H1 (cell line): Measurements from ENCODE around the gene SF3B1. TPM values are rescaled to one million over a fixed set of nuclear protein-coding genes. Genes with fewer than 3 reads are reported as not detected.

Experiments
- EZH2 ChIP-seq: fragments of 200-600 bp; sonication (generic); IDR thresholded peaks from 2 replicates; pipeline ENCODE4 v1.7.1; 2012; ENCODE audit warnings: low read depth, mild to moderate bottlenecking, moderate library complexity, low read length, inconsistent platforms; ENCODE audit not compliant: severe bottlenecking
- FOSL1 ChIP-seq: IDR thresholded peaks from 2 replicates; pipeline ENCODE4 v1.6.1; 2011; ENCODE audit warnings: mild to moderate bottlenecking, low read depth, low read length, moderate library complexity; ENCODE audit not compliant: insufficient read depth
- GABPA ChIP-seq: IDR thresholded peaks from 2 replicates; pipeline ENCODE4 v1.6.1; 2011; ENCODE audit warnings: mild to moderate bottlenecking, low read length, moderate library complexity, borderline replicate concordance; ENCODE audit not compliant: insufficient read depth
- HDAC6 ChIP-seq: IDR thresholded peaks from one replicate; pipeline ENCODE4 v1.7.1; 2012; ENCODE audit warnings: low read depth, mild to moderate bottlenecking, inconsistent platforms, low read length, moderate library complexity
- JUND ChIP-seq: IDR thresholded peaks from 2 replicates; pipeline ENCODE4 v1.6.1; 2011; ENCODE audit warnings: mild to moderate bottlenecking, improper control_type of control experiment, low read length
- KDM1A ChIP-seq: fragments of 200-600, 300-600 bp; sonication (generic); IDR thresholded peaks from 2 replicates; pipeline ENCODE4 v1.7.1; 2016; ENCODE audit warnings: mild to moderate bottlenecking, low read length, borderline replicate concordance
- KDM4A ChIP-seq: IDR thresholded peaks from one replicate; pipeline ENCODE4 v1.7.1; 2012; ENCODE audit warnings: low read depth, mild to moderate bottlenecking, moderate library complexity, low read length, inconsistent platforms; ENCODE audit not compliant: severe bottlenecking
- KDM5A ChIP-seq: fragments of 200-600 bp; IDR thresholded peaks from 2 replicates; pipeline ENCODE4 v1.7.1; 2012; ENCODE audit warnings: mild to moderate bottlenecking, low read length, inconsistent platforms, mixed read lengths
- NRF1 ChIP-seq: IDR thresholded peaks from 2 replicates; pipeline ENCODE4 v1.6.1; 2011; ENCODE audit warnings: mild to moderate bottlenecking, low read depth, low read length, improper control_type of control experiment
- POLR2A ChIP-seq, 2 experiments: IDR thresholded peaks; 1 replicate in 1 of 2; 2 replicates in 1 of 2; pipeline ENCODE4 v1.6.1; 2011; ENCODE audit warnings: low read depth in 2 of 2, low read length in 2 of 2, mild to moderate bottlenecking in 2 of 2; ENCODE audit errors: control extremely low read depth in 1 of 2
- RBBP5 ChIP-seq: IDR thresholded peaks from 2 replicates; pipeline ENCODE4 v1.7.1; 2012; ENCODE audit warnings: low read depth, mild to moderate bottlenecking, inconsistent platforms, low read length, moderate library complexity, borderline replicate concordance
- RFX5 ChIP-seq: IDR thresholded peaks from 2 replicates; pipeline ENCODE4 v1.6.1; 2011; ENCODE audit warnings: low read depth, low read length, improper control_type of control experiment, borderline replicate concordance
- SIN3A ChIP-seq, 2 experiments: IDR thresholded peaks in 1 of 2; conservative IDR thresholded peaks in 1 of 2; 2 replicates each; pipeline ENCODE4 v1.6.1; 2011 to 2012; ENCODE audit warnings: low read length in 2 of 2, improper control_type of control experiment in 1 of 2, low read depth in 1 of 2, mild to moderate bottlenecking in 1 of 2
- SP2 ChIP-seq: IDR thresholded peaks from 2 replicates; pipeline ENCODE4 v1.6.1; 2012; ENCODE audit warnings: mild to moderate bottlenecking, low read length, inconsistent platforms
- SP4 ChIP-seq: IDR thresholded peaks from 2 replicates; pipeline ENCODE4 v1.6.1; 2012; ENCODE audit warnings: low read length, inconsistent platforms
- SRF ChIP-seq: IDR thresholded peaks from 2 replicates; pipeline ENCODE4 v1.6.1; 2011; ENCODE audit warnings: mild to moderate bottlenecking, low read depth, low read length, moderate library complexity
- TAF1 ChIP-seq: IDR thresholded peaks from 2 replicates; pipeline ENCODE4 v1.6.1; 2011; ENCODE audit warnings: mild to moderate bottlenecking, low read depth, low read length
- TBP ChIP-seq: IDR thresholded peaks from 2 replicates; pipeline ENCODE4 v1.6.1; 2011; ENCODE audit warnings: low read depth, low read length, improper control_type of control experiment
- YY1 ChIP-seq: IDR thresholded peaks from 2 replicates; pipeline ENCODE4 v1.6.1; 2011; ENCODE audit warnings: low read depth, mild to moderate bottlenecking, low read length
- ZNF274 ChIP-seq: IDR thresholded peaks from 2 replicates; pipeline ENCODE4 v1.7.0; 2012; ENCODE audit warnings: low read length, borderline replicate concordance; ENCODE audit errors: extremely low read depth
- polyA plus RNA-seq, 7 experiments: library from polyadenylated mRNA; depleted of rRNA in 3 of 7; stranded (reverse) in 5 of 7; unstranded in 2 of 7; fragments of >200 nt in 5 of 7; fragments of 200-250 nt in 2 of 7; gene quantifications; 1 replicate in 5 of 7; 2 replicates in 1 of 7; 4 replicates in 1 of 7; pipeline versions ENCODE4 v1.2.1 to v1.2.3, GENCODE V29; 2011 to 2013; ENCODE audit warnings: missing spikeins in 2 of 7, mixed read lengths in 2 of 7
- total RNA-seq: library from RNA; stranded (reverse); fragmentation: NEBNext Ultra II Directional; extraction: Animal tissue kit (Norgen Biotek cat#: 25700); gene quantifications from 2 replicates; pipeline ENCODE4 v1.2.1, GENCODE V29; 2021
- TF ChIP-seq, protein P1 (sequence below): IDR thresholded peaks from 2 replicates; pipeline ENCODE4 v1.6.1; 2012; ENCODE audit warnings: inconsistent platforms
- TF ChIP-seq, protein P2 (sequence below): IDR thresholded peaks from 2 replicates; pipeline ENCODE4 v1.6.1; 2011; ENCODE audit warnings: low read length, improper control_type of control experiment

SF3B1 gene
- total and polyA plus RNA-seq, 2 of the 8 experiments (the other 6 are each of a cell fraction or from before 2014, with no cell fraction given) = 320 to 403 TPM

DNA sequence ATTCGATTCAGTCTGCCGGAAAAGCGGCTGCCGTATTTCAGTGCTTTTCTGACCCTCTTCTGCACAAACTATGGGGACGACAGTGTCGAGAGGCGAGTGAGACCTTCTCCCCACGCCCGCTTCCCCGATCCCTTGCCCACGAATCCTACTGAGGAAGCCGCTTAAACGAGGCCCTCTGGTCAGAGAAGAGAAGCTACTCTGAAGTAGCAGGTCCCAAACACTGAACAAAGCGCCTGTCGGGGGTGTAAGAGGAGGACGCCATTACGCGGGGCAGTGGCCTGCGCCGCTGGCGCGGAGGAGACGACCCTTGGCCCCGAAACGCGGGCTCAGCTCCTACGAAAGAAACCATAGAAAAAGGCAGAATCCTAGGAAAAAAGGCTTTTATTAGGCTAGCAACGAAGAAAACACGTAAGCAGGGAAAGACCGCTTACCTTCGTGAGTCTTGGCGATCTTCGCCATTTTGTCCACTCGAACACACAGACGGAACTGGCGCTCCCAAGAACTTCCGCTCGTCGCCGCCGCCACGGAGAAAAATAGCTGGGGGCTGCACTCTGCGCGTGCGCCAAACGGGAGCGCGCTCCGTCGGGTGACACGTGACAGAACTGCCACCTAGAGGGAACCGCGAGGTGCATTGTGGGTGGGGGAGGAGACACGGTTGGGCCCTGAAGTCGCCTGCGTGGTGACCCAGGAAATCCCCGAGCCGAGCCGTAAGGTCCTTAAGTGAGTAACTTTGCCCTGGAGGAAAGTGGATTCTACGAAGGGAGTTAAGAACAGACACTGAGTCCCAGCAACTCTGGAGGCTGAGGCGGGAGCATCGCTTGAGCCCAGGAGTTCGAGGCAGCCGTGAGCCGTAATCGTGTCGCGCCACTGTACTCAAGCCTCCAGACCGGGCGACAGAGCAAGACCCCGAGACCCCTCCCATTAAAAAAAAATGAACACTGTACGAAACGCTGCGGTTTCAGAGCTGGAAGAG is at the start of gene SF3B1 (continued):
- TF ChIP-seq TAF1 (peak; percentile 99), RBBP5 (peak; percentile 98), SRF (no peak), KDM1A (no peak), FOSL1 (no peak), HDAC6 (no peak), NRF1 (peak; percentile 72), SP4 (peak; percentile 68; the same call in 1 of the 2 replicates), GABPA (peak; percentile 84; the same call in 1 of the 2 replicates), KDM4A (peak; percentile 62), ZNF274 (no peak), EZH2 (no peak), JUND (peak; percentile 22; the same call in 1 of the 2 replicates), SIN3A (conservative IDR thresholded peaks at IDR 0.05 in 1 of 2, IDR thresholded peaks at IDR 0.05 in 1 of 2; ENCODE audit: low read depth in 1 of 2, low read length in 2 of 2) (peak in 1 of 2 experiments; percentile 79; a peak in 2 of 4 replicates), SP2 (no peak), TBP (peak; percentile 91), RFX5 (no peak), KDM5A (peak; percentile 74), POLR2A (IDR thresholded peaks at IDR 0.05; ENCODE audit: control extremely low read depth in 1 of 2, low read depth in 2 of 2, low read length in 2 of 2) (peak; percentile 79 to 91), YY1 (peak; percentile 97)
- TF ChIP-seq, protein P1, sequence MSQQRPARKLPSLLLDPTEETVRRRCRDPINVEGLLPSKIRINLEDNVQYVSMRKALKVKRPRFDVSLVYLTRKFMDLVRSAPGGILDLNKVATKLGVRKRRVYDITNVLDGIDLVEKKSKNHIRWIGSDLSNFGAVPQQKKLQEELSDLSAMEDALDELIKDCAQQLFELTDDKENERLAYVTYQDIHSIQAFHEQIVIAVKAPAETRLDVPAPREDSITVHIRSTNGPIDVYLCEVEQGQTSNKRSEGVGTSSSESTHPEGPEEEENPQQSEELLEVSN = 0 out of 2 replicates have a peak, but pooled peaks have one; percentile 51
- TF ChIP-seq, protein P2, sequence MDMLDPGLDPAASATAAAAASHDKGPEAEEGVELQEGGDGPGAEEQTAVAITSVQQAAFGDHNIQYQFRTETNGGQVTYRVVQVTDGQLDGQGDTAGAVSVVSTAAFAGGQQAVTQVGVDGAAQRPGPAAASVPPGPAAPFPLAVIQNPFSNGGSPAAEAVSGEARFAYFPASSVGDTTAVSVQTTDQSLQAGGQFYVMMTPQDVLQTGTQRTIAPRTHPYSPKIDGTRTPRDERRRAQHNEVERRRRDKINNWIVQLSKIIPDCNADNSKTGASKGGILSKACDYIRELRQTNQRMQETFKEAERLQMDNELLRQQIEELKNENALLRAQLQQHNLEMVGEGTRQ = peak; percentile 92
